ENCODE data around the gene TBC1D4.
"Not testable (repeated sequence)": the region's sequence is repeated elsewhere in the genome, so short reads cannot be mapped to it uniquely, and the experiment has no call there.

Gene TBC1D4

GRCh38 chr13:75294110-75294509, 187.9 kb downstream of the TBC1D4 start:
- peaks cover 59% of the 10 kb centered on the region for H3K36me3 ChIP-seq
- no peaks in the 10 kb centered on the region for H3K9me3 ChIP-seq
- H4K20me1 ChIP-seq = no peaks in the 10 kb centered on the region
- no peak overlapping the region for H3K27ac ChIP-seq
- no peak for TF ChIP-seq Cebpa-rat (IDR thresholded peaks at IDR 0.05)
- no peak overlapping the region for H3K4me2 ChIP-seq
- no peak overlapping the region for H3K9ac ChIP-seq
- H3K27me3 ChIP-seq = no peaks in the 10 kb centered on the region
- no peaks in the 10 kb centered on the region for H3K4me1 ChIP-seq
- no peak overlapping the region for H3K4me3 ChIP-seq

- H3K36me3 ChIP-seq = peaks cover 60% of the 10 kb centered on the region
- peaks cover 10% of the 10 kb centered on the region for H3K4me1 ChIP-seq
- H4K20me1 ChIP-seq = no peaks in the 10 kb centered on the region
- no peak overlapping the region for H3K4me3 ChIP-seq
- TF ChIP-seq Cebpa-rat (IDR thresholded peaks at IDR 0.05) = no peak
- H3K27ac ChIP-seq = no peak overlapping the region
- no peak overlapping the region for H3K4me2 ChIP-seq
- no peaks in the 10 kb centered on the region for H3K27me3 ChIP-seq
- H3K9me3 ChIP-seq = peaks cover 27% of the 10 kb centered on the region
- H3K9ac ChIP-seq = no peak overlapping the region
Observed at GRCh38 chr13:75285310-75285709, 196.7 kb downstream of the TBC1D4 start.

- Histone ChIP-seq H4K20me1 (no peaks in the 10 kb centered on the region), H3K9ac (no peak overlapping the region), H3K27me3 (no peaks in the 10 kb centered on the region), H3K36me3 (peaks cover 20% of the 10 kb centered on the region), H3K9me3 (peaks cover 38% of the 10 kb centered on the region), H3K4me3 (no peak overlapping the region), H3K4me2 (no peak overlapping the region), H3K4me1 (peaks cover 10% of the 10 kb centered on the region), H3K27ac (no peak overlapping the region)
- no peak for TF ChIP-seq Cebpa-rat (IDR thresholded peaks at IDR 0.05)
Observed at GRCh38 chr13:75279834-75280369, 202.1 kb downstream of the TBC1D4 start.

DNA sequence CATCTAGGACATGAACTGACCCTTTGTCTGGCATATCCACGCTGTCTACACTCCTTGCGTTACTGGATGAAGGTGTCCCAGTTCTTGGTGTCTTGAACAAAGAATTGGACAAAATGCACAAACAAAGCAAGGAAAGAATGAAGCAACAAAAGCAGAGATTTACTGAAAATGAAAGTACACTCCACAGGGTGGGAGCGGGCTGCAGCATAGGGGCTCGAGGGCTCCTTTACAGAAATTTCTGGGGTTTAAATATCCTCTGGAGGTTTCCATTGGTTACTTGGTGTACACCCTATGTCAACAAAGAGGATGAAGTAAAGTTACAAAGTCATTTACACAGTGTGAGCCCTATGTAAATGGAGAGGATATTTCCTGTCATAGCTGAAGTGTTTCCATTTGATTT, 208.3 kb downstream of the TBC1D4 start:
- not testable (repeated sequence) for H3K4me1 ChIP-seq, H4K20me1 ChIP-seq, H3K4me3 ChIP-seq, H3K27me3 ChIP-seq, H3K9ac ChIP-seq, H3K27ac ChIP-seq, H3K36me3 ChIP-seq, H3K4me2 ChIP-seq
- peaks cover 11% of the 10 kb centered on the region for H3K9me3 ChIP-seq

DNA sequence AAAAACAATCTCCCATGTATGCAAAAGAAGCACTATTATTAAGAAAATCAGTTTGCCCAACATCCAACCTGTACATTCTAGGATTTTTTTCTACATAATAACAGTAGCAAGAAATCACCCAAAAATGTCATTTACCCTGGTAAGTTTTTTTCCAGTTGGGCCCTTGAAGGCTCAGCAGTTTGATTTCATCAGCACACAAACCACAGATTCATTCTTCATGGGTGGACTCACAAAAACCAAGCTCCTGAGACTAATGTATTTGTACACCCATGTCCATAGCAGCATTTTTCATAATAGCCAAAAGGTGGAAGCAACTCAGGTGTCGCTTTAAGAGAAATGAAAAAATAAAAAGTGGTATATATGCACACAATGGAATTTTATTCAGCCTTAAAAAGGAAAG, 210.1 kb downstream of the TBC1D4 start:
- no peaks in the 10 kb centered on the region for H4K20me1 ChIP-seq

DNA sequence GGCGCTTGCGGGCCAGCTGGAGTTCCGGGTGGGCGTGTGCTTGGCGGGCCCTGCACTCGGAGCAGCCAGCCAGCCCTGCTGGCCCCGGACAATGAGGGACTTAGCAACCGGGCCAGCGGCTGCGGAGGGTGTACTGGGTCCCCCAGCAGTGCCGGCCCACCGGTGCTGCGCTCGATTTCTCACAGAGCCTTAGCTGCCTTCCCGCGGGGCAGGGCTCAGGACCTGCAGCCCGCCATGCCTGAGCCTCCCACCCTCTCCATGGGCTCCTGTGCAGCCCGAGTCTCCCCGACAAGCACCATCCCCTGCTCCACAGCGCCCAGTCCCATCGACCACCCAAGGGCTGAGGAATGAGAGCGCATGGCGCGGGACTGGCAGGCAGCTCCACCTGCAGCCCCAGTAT, 213.5 kb downstream of the TBC1D4 start:
- not testable (repeated sequence) for H4K20me1 ChIP-seq, H3K4me3 ChIP-seq, H3K4me1 ChIP-seq, H3K4me2 ChIP-seq, H3K9me3 ChIP-seq, H3K27me3 ChIP-seq, H3K27ac ChIP-seq, H3K36me3 ChIP-seq, H3K9ac ChIP-seq

More for the DNA sequence above, 210.1 kb downstream of the TBC1D4 start:
- TF ChIP-seq Cebpa-rat (IDR thresholded peaks at IDR 0.05) = no peak
- Histone ChIP-seq H3K4me1 (no peaks in the 10 kb centered on the region), H3K4me2 (no peak overlapping the region), H3K4me3 (no peak overlapping the region), H3K9ac (no peak overlapping the region), H3K27ac (no peak overlapping the region), H3K27me3 (no peaks in the 10 kb centered on the region), H3K36me3 (no peaks in the 10 kb centered on the region), H3K9me3 (peaks cover 15% of the 10 kb centered on the region)

GRCh38 chr13:75264611-75265010, 217.4 kb downstream of the TBC1D4 start:
- Histone ChIP-seq H4K20me1 (no peaks in the 10 kb centered on the region), H3K4me2 (no peak overlapping the region), H3K27me3 (no peaks in the 10 kb centered on the region), H3K9ac (no peak overlapping the region), H3K36me3 (no peaks in the 10 kb centered on the region), H3K9me3 (peaks cover 4% of the 10 kb centered on the region; the same call in 1 of the 2 replicates), H3K4me3 (no peak overlapping the region), H3K4me1 (no peaks in the 10 kb centered on the region), H3K27ac (no peak overlapping the region)
- TF ChIP-seq Cebpa-rat (IDR thresholded peaks at IDR 0.05) = no peak

- H3K4me1 ChIP-seq = no peaks in the 10 kb centered on the region
- TF ChIP-seq Cebpa-rat (IDR thresholded peaks at IDR 0.05) = no peak
- H3K36me3 ChIP-seq = no peaks in the 10 kb centered on the region
- no peak overlapping the region for H3K9ac ChIP-seq
- no peak overlapping the region for H3K27ac ChIP-seq
- H3K27me3 ChIP-seq = no peaks in the 10 kb centered on the region
- H4K20me1 ChIP-seq = no peaks in the 10 kb centered on the region
- H3K4me2 ChIP-seq = no peak overlapping the region
- no peak overlapping the region for H3K4me3 ChIP-seq
- peaks cover 4% of the 10 kb centered on the region; the same call in 1 of the 2 replicates for H3K9me3 ChIP-seq
Observed at GRCh38 chr13:75263741-75264407, 218.1 kb downstream of the TBC1D4 start.

- TF ChIP-seq Cebpa-rat (IDR thresholded peaks at IDR 0.05) = no peak
- no peak overlapping the region for H3K4me3 ChIP-seq
- H3K27me3 ChIP-seq = no peaks in the 10 kb centered on the region
- H3K9me3 ChIP-seq = no peaks in the 10 kb centered on the region
- H3K4me1 ChIP-seq = no peaks in the 10 kb centered on the region
- no peaks in the 10 kb centered on the region for H4K20me1 ChIP-seq
- no peak overlapping the region for H3K27ac ChIP-seq
- H3K4me2 ChIP-seq = no peak overlapping the region
- H3K36me3 ChIP-seq = no peaks in the 10 kb centered on the region
- H3K9ac ChIP-seq = no peak overlapping the region
Observed at GRCh38 chr13:75258159-75258782, 223.7 kb downstream of the TBC1D4 start.

DNA sequence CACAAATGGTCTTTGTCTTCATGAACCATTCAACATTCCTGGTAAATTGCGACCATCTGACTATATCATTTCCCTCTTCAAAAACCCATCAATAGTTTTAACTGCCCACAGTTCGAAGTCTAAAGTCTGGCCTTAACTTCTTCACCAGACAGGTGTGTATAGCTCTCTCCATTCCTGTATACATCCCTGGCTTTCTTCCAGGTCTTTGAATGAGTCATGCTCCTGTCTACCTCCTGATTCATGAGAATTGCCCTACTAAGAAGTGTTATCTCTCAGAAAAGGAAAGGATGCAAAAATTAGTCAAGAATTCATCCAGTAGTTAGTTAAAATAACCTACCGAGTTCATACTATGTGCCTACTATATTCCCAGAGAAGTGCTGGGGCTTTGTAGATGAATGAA, 225.0 kb downstream of the TBC1D4 start:
- H3K4me2 ChIP-seq = no peak overlapping the region
- no peaks in the 10 kb centered on the region for H3K27me3 ChIP-seq
- no peak overlapping the region for H3K27ac ChIP-seq
- TF ChIP-seq Cebpa-rat (IDR thresholded peaks at IDR 0.05) = no peak
- H3K4me3 ChIP-seq = no peak overlapping the region
- no peak overlapping the region for H3K9ac ChIP-seq
- no peaks in the 10 kb centered on the region for H3K36me3 ChIP-seq
- no peaks in the 10 kb centered on the region for H3K9me3 ChIP-seq
- no peaks in the 10 kb centered on the region for H4K20me1 ChIP-seq
- H3K4me1 ChIP-seq = no peaks in the 10 kb centered on the region
